Activated effector memory CD4-positive, alpha-beta T cell treated with Interleukin-2 at 50 U/mL for 16 hours (primary cell): ENCODE data around the gene SH3GL2.
"Not testable (repeated sequence)": the region's sequence is repeated elsewhere in the genome, so short reads cannot be mapped to it uniquely, and the experiment has no call there.

Experiments used
- DNase-seq: peaks from one replicate; pipeline ENCODE4 v3.0.0-alpha.2; 2020

Gene SH3GL2

GRCh38 chr9:17761984-17762676 lies 183.3 kb downstream of the SH3GL2 start:
- DNase-seq = no peak

- DNase-seq = no peak
Measured at GRCh38 chr9:17764306-17764705, 185.4 kb downstream of the SH3GL2 start.

GRCh38 chr9:17765131-17765530 lies 186.3 kb downstream of the SH3GL2 start:
- not testable (repeated sequence) for DNase-seq

- DNase-seq = no peak
Measured at GRCh38 chr9:17772223-17772622, 193.4 kb downstream of the SH3GL2 start.

- DNase-seq = no peak
Measured at GRCh38 chr9:17775656-17776055, 196.8 kb downstream of the SH3GL2 start.

GRCh38 chr9:17776735-17777134 lies 197.9 kb downstream of the SH3GL2 start:
- no peak for DNase-seq

GRCh38 chr9:17777465-17777864 lies 198.6 kb downstream of the SH3GL2 start:
- DNase-seq = no peak

GRCh38 chr9:17782430-17783149 lies 203.7 kb downstream of the SH3GL2 start:
- no peak for DNase-seq

- DNase-seq = no peak
Measured at GRCh38 chr9:17783227-17783626, 204.4 kb downstream of the SH3GL2 start.

GRCh38 chr9:17789316-17789715 lies 210.4 kb downstream of the SH3GL2 start:
- no peak for DNase-seq

GRCh38 chr9:17793713-17794622 lies 215.1 kb downstream of the SH3GL2 start:
- DNase-seq = no peak

- DNase-seq = no peak
Measured at GRCh38 chr9:17795744-17796143, 216.9 kb downstream of the SH3GL2 start.

- DNase-seq = no peak
Measured at GRCh38 chr9:17799369-17799768, 220.5 kb downstream of the SH3GL2 start.

GRCh38 chr9:17800418-17800817 lies 221.6 kb downstream of the SH3GL2 start:
- no peak for DNase-seq

GRCh38 chr9:17802249-17802857 lies 223.5 kb downstream of the SH3GL2 start:
- DNase-seq = no peak

GRCh38 chr9:17807613-17808282 lies 228.9 kb downstream of the SH3GL2 start:
- no peak for DNase-seq

GRCh38 chr9:17810317-17810716 lies 231.5 kb downstream of the SH3GL2 start:
- DNase-seq = no peak

- DNase-seq = no peak
Measured at GRCh38 chr9:17810728-17811571, 232.1 kb downstream of the SH3GL2 start.

GRCh38 chr9:17813798-17814197 lies 234.9 kb downstream of the SH3GL2 start:
- DNase-seq = no peak

GRCh38 chr9:17816431-17817027 lies 237.7 kb downstream of the SH3GL2 start:
- no peak for DNase-seq

GRCh38 chr9:17824191-17824590 lies 245.3 kb downstream of the SH3GL2 start:
- no peak for DNase-seq
